Measurements from ENCODE around the gene EML4.
"Not testable (repeated sequence)": the region's sequence is repeated elsewhere in the genome, so short reads cannot be mapped to it uniquely, and the experiment has no call there.

Gene EML4

DNA sequence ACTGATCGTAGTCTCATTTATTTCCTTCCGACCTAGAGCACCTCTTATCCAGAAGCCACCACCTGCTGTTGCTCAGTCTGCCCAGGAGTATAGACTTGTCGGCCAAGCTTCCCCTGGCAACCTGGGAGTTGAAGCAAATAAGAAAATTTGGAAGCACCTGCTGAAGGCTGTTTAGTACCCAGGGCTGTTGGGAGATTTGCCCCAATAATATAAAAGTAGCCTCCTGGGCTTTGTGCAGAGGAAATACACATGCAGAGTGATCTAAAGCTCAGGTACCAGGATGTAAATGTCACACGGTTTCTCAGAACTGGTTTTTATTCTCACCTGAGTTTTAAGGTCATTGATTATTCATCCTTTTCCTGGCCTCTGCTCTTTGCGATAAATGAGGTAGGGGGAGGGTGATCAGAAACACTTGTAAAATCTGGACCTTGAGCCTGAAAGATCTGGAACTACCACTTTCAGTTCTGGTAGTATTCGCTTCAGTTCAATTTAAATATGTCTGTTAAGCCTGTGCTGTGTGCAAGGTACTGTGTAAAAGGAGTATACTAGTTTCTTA lies 192.7 kb downstream of the EML4 start:
- no peak for DNase-seq

DNA sequence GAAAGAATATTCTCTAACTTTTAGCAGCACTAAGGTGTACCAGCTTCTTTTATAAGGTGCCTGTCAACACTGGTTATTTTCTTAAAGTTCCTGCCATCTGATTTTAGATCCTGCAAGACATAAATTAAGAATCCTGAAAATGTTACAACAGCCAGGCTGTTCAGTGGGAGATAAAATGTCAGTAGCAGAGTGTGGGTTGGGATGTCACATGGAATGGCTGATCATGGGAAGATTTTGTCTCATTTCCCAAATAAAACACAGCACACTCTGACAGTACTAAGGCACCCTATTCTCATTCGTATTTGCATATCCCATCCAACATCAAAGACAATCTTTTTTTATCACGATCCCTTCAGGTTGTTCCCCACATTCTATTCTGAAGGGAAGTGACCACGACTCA lies 194.3 kb downstream of the EML4 start:
- DNase-seq = no peak

DNA sequence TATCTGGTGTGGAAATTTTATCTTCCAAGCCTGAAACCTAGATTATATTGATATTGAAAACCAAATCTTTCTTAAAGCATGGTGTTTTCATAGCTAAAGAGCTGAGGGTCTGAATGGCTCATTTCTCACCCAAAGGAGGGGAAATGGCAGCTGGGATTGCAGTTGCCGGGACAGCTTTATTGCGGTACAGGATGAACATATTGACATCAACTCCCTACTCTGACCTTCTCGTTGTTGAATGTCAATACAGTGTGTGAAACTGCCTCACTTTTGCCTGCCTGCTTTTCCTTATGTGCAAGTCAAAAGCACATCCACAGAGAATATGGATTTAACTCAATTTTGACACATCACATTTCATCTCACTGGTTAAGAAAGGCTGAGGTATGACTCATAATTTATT lies 195.5 kb downstream of the EML4 start:
- no peak for DNase-seq

DNA sequence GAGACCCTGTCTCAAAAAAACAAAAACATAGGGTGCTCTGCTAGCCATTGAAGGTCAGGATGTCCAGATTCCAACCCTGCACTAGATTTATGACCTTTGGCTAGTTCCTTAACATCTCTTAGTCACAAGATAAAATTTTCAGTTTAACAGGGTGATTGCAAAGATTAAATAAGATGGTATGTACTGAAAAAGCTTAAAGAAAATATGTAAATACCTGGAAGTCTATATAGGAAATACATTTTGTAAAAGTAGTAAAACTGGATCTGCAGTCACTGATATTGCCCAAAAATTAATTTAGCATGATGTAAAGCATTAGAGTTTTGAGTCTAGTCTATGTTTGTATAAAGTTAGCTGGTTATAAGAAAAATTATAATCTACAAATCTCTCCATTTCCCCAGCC lies 197.3 kb downstream of the EML4 start:
- no peak for DNase-seq

DNA sequence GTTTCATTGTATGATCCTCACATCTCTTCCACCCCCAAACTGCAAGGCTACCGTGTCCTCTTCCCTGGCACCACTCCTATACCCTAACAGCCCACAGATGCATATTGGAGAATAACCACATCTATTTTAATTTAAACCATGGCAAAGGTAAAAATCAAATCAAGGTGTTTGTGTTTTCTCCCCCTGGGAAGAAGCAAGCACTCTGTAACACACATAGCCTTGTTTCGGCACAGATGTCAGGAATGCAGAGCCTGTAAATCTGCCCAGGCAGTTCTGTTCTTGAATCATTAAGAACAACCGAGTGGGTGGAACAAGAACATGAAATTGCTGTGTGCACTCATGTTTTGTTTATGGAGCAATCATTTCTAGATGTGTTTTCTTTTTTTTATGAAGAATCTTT lies 198.7 kb downstream of the EML4 start:
- no peak for DNase-seq

DNA sequence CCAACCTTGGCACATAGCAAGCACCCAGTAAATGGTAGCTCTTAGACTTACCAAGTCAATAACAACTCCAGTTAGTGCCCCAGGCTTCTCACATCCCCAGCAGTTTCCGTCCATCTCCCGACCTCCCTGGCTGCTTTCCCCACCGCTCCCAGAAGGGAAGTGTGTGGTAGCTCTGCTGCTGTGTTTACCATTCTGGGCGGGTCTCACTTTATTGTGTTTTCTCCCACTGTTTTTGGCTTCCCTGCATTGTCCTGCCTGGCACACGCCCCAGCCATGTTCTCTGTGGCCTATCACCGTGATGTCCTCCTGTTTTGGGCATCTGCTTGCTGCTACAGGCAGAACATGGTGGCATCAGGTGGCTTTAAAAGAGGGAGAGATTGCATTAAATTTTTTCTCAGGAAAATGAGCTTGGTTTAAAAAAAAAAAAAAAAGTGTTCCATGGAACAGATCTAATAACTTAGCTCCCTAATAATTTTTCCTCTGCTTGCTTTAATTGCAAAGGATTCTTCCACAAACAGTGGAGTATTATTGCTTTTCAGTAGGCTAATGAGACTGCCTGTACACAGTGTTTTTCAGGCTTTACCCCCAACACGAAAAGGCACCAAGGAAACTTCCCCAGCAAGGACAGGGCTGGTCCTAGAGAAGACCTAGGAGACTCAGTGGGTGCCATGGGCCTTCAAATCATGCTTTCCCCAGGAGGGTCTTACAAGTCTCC lies 199.8 kb downstream of the EML4 start:
- no peak for DNase-seq

DNA sequence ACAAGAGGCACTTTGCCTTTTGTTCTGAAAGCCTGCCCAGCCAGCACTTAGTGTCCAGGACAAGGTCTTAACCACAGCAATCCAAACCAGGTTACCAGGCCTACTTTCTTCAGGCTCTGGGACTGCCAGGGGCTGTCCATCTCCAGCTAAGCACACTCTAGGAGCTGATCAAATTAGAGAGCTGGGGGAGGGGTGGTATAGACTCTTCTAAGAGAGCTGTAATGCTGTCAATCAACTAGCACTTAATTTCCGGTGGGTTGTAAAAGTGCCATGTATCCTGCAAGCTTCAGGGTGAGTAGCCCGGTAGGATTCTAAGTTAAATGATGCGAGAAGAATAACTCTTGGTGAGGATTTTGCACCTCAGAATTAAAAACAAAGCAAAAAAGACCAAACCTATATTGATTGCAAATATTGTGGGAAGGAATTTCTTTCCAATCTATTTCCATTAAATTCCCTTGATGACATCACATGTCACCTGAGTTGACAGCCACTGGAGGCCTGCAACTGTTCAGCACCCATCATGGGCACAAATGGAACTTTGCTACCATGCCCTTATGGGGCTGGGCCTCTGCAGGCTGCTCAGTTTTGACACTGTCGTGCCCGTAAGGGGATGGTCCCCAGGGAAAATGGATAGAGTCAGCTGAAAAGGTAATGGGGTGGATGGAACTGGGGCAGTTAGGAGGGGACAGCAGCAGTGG lies 200.5 kb downstream of the EML4 start:
- DNase-seq = no peak

DNA sequence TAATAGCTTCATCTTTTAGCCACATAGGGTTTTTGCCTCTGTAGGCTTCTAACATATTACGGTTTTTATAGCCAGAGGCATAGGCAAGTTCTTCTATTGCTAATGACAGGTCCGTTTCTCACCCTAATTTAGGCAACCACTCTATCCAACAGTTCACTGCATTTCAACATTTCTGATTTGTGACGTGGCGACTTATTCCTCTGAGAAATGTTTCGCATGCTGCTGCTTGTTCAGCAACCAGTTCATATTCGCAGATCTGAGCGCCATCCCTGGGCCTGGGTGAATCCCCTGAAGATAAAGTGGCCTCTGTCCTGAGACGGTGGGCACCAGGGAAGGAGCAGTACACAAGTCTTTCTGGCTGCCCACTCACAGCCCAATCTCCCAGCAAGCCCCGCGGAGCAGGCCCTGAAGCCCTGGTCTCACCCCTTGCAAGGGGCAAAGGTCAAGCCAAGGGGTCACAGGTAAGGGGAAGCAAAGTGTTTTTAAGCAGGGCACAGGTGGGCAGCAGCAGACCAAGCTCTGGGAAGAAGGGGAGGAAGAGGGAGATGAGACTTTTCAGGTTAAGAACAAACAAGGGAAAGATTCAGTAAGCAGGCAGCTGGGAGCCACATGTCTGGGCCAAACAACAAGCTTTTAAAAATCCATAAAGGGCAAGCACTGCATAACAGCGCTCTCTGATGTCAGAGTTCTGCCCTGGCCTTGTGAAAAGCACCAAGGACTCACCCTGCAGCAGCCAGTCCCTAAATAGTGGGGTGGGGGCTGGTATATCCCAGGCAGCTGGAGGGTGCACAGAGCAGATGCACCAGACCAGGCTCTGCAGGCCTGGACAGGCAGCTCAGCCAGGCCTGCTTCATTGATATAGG lies 202.7 kb downstream of the EML4 start:
- no peak for DNase-seq

DNA sequence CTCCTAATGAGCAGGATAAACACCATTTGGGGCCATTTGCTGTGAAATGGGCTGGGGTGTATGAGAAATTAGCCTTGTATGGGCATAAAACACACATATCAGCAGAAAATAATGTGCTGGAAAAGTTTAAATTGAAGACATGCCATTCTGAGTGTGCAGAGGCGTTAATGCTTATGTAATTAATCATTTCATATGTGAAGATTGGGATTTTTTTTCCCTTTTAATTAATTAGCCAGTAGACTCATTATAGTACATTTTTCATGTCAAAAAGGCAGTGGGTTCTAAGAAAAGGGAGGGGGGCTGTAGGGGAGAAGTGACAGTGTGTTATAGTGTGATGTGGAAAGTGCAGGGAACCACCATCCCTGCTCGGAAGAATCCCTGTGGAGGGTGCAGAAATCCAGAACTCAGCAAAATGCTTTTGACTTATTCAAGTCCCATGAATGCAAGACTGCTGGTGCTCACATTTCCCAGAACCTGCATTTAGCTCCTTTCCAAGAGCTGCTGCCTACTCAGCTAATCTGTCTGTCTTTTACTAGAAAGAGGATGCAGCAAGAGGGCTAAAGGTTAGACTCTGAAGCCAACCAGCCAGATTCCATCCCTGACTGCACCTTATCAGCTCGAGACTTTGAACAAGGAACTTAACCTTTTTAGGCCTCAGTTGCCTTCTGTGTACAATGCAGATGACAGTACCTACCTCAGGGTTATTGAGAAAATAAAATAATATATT lies 203.5 kb downstream of the EML4 start:
- DNase-seq = no peak

DNA sequence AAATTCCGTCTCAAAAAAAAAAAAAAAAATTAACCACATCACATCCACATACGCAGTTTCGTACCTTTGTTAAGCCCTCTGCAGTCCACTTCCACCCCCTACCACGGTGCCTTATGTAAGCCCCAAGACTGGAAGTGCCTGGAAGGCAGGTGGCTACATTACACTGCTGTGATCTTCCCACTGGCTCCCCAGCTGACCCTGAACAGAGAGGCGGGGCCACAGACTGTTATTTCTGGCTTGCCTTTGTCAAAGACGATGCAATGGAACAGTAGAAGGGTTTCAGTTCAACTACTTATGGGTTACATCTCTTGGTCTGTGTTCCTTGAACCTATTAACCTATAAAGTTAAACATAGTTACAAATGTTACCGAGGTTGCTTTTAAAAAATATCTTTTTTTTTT lies 207.6 kb downstream of the EML4 start:
- DNase-seq = no peak

DNA sequence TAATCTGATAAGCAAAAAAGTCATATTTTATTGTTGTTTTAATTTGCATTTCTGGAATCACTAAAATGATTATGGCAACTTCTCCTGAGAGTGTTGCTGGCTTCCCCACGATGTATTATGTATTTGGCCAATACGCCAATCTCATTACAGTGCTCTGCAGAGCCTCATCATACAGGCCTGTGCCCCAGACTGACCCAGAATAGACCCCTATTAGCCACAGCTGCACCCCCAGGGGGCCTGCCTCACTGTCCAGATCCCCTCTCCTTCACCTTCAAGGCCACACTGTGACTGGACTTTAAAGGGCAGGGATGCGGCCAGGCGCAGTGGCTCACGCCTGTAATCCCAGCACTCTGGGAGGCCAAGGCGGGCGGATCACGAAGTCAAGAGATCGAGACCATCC lies 209.3 kb downstream of the EML4 start:
- no peak for DNase-seq

DNA sequence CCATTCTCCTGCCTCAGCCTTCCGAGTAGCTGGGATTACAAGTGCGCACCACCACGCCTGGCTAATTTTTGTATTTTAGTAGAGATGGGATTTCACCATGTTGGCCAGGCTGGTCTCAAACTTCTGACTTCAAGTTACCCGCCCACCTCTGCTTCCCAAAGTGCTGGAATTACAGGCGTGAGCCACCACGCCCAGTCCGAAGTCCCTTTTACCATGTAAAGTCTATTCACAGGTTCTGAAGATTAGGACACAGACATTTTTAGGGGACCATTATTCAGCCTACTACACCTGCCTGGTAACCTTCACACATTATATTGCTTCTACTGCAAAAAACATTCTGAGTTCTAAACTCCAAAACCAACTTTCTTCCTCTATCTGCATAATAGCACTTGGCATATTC lies 210.9 kb downstream of the EML4 start:
- not testable (repeated sequence) for DNase-seq

DNA sequence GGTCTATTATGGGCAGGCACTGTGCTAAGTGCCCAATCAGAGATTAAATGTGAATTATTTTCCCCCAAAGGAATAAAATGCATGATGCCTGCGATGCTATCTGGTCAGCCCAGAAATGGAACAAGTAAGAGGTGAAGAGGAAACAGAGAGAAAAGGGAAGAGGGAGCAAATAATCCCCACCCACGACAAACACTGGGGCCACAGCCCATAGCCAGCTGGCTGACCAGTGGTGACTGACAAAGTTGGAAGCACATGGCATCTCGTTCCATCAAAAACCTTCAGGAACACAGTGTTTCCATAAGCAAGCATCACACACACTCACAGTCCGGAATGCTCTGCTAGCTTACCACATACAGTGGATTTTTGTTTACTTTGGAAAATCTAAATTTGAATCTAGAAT lies 213.0 kb downstream of the EML4 start:
- no peak for DNase-seq

Data from NCI-H1436 (cell line).